NCI-H2081 treated with DMSO at 0.1 percent for 48 hours (cell line): ENCODE results near the gene SLC2A8.

Experiments
- DNase-seq: peaks from one replicate; lab custom pipeline; 2025; lab: John Stamatoyannopoulos, UW

The SLC2A8 gene, protein sequence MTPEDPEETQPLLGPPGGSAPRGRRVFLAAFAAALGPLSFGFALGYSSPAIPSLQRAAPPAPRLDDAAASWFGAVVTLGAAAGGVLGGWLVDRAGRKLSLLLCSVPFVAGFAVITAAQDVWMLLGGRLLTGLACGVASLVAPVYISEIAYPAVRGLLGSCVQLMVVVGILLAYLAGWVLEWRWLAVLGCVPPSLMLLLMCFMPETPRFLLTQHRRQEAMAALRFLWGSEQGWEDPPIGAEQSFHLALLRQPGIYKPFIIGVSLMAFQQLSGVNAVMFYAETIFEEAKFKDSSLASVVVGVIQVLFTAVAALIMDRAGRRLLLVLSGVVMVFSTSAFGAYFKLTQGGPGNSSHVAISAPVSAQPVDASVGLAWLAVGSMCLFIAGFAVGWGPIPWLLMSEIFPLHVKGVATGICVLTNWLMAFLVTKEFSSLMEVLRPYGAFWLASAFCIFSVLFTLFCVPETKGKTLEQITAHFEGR

GRCh38 chr9:127396808-127397645, at the start of gene SLC2A8:
TSS of gene SLC2A8 (plus strand) at chr9:127397169. CDS start at chr9:127397231, 62 bp downstream.
- DNase-seq, result peak; percentile 98

GRCh38 chr9:127347831-127348776, 48.9 kb upstream of the SLC2A8 start:
- DNase-seq, result no peak

DNA sequence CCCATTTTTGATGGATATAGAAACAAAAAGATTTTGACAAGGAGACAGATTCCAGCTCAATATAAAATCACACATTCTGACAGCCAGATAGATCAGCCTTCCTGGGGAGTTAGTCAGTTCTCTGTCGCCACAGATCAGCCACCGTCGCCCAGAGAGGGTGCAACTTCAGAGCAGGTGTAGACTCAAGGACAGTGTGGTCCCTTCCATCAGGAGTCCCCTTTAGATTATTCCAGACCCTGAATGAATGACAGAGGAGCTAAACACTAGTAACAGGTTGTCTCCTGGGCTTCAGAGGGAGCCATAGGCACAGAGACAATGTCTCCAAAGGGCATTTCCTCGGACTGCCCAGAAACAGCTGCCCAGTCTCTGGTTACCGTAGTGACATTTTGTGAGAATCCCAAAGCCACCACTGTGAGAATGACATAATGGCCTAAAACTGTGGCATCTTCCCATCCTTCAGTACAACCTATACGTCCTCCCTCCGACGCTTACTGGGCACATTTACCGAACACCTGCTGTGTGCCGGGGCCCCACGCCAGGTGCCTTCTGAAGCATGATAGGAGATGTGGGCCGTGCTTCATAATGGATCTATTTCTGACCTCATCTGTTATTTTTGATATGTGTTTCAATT, 47.4 kb upstream of the SLC2A8 start:
- DNase-seq, result peak; percentile 4

DNA sequence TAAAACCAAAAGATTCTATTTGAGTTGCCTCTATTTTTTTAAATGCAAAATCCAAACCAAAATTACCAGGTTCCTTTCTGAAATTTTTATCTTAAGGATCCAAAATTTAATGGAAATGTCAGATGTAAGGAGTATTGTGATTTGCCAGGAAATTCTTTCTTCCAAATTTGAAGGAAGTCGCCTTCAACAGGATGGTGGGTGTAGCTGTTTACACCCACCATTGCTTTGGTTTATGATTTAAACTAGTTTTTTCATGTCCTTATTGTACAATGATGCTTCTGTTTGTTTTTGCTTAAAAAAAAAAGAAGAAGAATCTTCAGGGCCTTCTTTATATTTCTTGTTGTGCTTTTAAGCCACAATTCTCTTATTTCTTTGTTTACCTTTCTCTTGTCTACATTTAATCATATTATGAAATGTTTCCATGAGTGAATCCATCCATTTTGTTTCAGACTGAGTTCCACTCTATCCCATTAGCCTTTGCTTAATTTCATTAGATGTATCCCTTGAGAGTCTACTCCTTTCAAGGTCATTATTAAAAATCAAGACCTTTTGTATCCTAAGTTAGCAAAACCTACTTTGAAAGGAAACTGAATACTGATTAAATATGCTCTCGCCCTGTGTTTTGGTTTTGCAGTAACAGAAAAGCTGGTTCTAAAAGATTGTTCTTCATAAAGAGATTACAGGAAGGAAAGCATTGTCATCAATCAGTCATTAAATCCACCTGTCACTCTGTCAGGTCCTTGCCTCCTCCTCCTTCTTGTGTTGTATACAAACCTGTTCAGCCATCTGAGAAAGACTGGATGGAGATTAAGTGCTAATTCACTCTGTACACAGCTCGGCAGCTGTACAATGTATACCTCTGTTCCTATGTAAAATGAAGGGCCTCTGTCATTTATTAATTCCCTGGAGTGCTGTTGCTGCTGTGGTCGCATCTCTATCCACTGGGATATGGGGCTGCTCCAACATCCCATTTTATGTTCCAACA, 45.5 kb upstream of the SLC2A8 start:
- DNase-seq, result no peak

DNA sequence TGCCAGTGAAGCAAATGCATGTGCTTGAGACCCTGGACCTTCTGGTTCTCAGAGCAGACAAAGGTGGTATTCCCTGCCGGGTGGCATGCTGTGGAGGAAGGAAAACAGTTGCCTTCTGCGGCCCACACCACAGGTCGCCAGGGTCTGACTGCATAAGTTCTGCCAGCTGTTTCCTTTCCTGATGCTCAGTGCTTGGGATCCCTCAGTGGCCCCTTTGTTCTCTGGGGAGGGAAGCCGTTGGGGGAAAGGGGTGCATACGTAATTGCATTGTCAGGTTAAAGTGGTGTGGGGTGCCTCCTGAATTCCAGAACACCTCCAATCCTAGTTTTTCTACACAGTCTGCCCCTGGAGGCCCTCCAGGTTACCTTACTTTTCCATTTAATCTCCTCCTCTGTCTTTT, 43.1 kb upstream of the SLC2A8 start:
- DNase-seq, result no peak

GRCh38 chr9:127356906-127357305, 40.1 kb upstream of the SLC2A8 start:
- DNase-seq, result no peak

GRCh38 chr9:127358023-127358535, 38.9 kb upstream of the SLC2A8 start:
- no peak for DNase-seq

- no peak for DNase-seq
Observed at GRCh38 chr9:127358770-127359169, 38.2 kb upstream of the SLC2A8 start.

- DNase-seq, result no peak
Observed at GRCh38 chr9:127360250-127360649, 36.7 kb upstream of the SLC2A8 start.

- no peak for DNase-seq
Observed at GRCh38 chr9:127360829-127361228, 36.1 kb upstream of the SLC2A8 start.

GRCh38 chr9:127361561-127361960, 35.4 kb upstream of the SLC2A8 start:
- no peak for DNase-seq

GRCh38 chr9:127362829-127363228, 34.1 kb upstream of the SLC2A8 start:
- DNase-seq, result no peak

DNA sequence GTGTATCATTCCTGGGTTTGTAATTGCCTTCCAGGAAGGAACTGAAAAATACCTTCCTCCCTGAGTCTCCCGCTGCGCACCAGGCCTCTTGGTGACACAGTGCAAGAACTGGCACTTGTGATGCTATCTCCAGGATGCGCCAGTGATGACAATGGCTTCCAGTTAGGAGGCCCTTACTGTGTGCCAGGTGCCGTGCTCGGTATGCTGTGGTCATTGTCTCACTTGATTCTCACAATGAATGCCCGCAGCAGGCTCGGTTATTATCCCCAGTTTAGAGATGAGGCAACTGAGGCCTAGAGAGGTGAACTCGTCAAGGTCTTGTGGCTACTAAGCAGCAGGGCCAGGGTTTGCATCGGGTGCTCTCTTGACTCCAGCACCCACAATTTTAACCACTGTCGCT, 31.5 kb upstream of the SLC2A8 start:
- DNase-seq, result no peak

DNA sequence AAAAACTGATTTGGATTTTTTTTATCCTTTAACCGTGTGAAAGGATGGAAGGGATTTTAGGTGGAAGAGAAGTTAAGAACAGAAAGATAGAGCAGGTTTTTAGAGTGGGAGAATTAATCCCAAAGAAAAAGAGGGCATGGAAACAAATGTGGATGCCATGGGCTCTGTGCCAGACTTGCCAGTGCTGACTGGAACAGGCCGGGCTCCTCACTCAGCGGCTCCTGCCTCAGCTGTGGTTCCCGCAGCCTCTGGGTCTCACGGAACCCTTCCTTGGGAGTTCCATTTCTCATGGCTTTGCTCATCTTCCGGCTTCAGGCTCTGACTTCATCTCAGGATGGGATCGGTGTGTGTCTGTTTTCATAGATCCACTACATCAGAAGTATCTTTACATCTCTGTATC, 30.4 kb upstream of the SLC2A8 start:
- DNase-seq, result no peak

DNA sequence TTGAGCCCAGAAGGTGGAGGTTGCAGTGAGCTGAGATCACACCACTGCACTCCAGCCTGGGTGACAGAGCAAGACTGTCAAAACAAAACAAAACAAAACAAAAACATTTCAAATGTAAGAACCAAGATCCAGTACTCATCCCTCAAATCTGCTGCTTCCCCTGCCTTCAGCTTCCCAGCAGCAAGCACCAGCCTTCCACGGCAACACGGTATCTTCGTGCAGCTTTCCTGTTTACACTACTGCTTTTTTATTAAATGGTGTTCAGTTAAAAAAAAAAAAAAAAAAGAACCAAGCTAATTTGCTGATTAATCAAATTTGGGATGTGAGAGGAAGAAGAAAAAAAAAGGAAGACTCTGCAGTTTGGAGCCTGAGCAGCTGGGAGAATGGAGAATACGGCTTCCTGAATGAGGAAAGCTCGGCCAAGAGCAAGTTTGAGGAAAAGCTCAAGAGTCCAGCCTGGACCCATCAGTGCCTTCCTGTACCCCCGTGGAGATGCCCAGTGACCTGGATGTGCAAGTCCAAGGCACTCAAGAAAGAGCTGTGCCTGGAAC, 28.0 kb upstream of the SLC2A8 start:
- no peak for DNase-seq

DNA sequence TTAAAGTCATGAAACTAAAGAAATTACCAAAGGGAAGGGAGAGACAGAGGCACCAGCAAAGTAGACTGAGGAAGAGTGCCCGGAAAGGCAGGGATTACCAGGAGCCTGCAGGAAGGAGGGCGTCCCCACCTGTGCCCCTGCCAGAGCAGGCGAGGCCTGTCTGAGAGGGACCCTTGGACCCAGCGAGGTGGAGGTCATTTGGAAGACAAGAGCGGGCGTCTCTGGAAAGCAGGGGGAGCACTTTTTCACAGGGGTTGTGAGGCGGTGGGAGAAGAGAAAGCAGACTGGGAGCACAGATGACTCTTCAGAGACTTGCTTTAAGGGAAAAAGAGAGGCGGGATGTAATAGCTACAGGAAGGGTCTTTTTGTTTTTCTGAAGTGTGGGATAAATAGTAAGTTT, 27.5 kb upstream of the SLC2A8 start:
- DNase-seq, result no peak

GRCh38 chr9:127370147-127370579, 26.8 kb upstream of the SLC2A8 start:
- no peak for DNase-seq

- DNase-seq, result no peak
Observed at GRCh38 chr9:127370672-127371648, 26.0 kb upstream of the SLC2A8 start.
